ENCODE data around the gene DNAJC11.

The DNAJC11 gene

DNA sequence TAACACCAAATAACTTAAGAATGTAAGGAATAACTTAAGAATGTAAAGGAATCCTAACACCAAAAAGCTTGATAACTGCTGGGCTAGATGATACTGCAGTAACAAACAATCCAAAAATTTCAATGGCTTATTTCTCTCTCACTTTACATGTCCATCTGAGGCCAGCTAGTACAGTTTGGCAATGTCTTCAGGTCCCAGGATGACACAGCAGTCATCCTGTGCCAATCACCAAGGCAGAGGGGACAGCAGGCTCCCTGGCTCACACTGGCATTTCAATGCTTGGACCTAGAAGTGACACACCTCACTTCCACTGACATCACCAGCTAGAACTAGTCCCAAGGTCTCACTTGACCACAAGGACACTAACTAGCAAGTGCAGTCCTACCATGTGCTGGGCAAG is 15.3 kb downstream of the DNAJC11 start:
- DNase-seq (ENCODE audit: extremely low read depth, low read depth) = no peak
- TF ChIP-seq, protein P1, sequence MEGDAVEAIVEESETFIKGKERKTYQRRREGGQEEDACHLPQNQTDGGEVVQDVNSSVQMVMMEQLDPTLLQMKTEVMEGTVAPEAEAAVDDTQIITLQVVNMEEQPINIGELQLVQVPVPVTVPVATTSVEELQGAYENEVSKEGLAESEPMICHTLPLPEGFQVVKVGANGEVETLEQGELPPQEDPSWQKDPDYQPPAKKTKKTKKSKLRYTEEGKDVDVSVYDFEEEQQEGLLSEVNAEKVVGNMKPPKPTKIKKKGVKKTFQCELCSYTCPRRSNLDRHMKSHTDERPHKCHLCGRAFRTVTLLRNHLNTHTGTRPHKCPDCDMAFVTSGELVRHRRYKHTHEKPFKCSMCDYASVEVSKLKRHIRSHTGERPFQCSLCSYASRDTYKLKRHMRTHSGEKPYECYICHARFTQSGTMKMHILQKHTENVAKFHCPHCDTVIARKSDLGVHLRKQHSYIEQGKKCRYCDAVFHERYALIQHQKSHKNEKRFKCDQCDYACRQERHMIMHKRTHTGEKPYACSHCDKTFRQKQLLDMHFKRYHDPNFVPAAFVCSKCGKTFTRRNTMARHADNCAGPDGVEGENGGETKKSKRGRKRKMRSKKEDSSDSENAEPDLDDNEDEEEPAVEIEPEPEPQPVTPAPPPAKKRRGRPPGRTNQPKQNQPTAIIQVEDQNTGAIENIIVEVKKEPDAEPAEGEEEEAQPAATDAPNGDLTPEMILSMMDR (IDR thresholded peaks at IDR 0.05; ENCODE audit: low read depth, low read length, missing control alignments) = no peak
- no peak overlapping the region for H3K4me3 ChIP-seq (replicated peaks; ENCODE audit: low read depth, low read length)

DNA sequence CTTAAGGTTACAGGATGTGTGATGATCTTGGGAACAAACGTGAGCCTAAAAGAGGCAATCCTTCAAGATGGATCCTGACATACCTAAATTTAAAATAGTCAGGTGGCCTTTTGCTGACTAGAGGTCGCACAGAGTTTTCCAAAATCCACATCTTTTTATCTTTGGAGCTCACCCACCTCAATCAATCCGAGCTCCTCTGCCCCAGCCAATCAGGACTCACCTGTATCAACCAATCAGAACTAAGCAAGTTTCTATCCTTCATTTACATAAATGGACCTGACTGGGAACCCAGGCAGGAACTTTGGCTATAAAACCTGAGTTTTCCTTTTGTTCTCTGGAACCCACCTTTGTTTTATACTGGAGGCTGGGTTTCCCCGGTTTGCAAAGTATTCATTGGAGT is 16.2 kb downstream of the DNAJC11 start:
- DNase-seq (ENCODE audit: extremely low read depth, low read depth) = no peak
- TF ChIP-seq, protein P1 (IDR thresholded peaks at IDR 0.05; ENCODE audit: low read depth, low read length, missing control alignments) = no peak

GRCh38 chr1:6683434-6683833 is 18.2 kb downstream of the DNAJC11 start:
- TF ChIP-seq, protein P1 (IDR thresholded peaks at IDR 0.05; ENCODE audit: low read depth, low read length, missing control alignments) = no peak
- H3K4me3 ChIP-seq (replicated peaks; ENCODE audit: low read depth, low read length) = no peak overlapping the region

More for the DNA sequence above, 16.2 kb downstream of the DNAJC11 start:
- no peak overlapping the region for H3K4me3 ChIP-seq (replicated peaks; ENCODE audit: low read depth, low read length)

GRCh38 chr1:6675941-6676340 is 25.7 kb downstream of the DNAJC11 start:
- no peak overlapping the region for H3K4me3 ChIP-seq (replicated peaks; ENCODE audit: low read depth, low read length)
- DNase-seq (ENCODE audit: extremely low read depth, low read depth) = no peak
- TF ChIP-seq, protein P1 (IDR thresholded peaks at IDR 0.05; ENCODE audit: low read depth, low read length, missing control alignments) = no peak

More at GRCh38 chr1:6683434-6683833, 18.2 kb downstream of the DNAJC11 start:
- DNase-seq (ENCODE audit: extremely low read depth, low read depth) = no peak

- DNase-seq (ENCODE audit: extremely low read depth, low read depth) = no peak
- TF ChIP-seq, protein P1 (IDR thresholded peaks at IDR 0.05; ENCODE audit: low read depth, low read length, missing control alignments) = no peak
- no peak overlapping the region for H3K4me3 ChIP-seq (replicated peaks; ENCODE audit: low read depth, low read length)
Observed at GRCh38 chr1:6674771-6675170, 26.8 kb downstream of the DNAJC11 start.

DNA sequence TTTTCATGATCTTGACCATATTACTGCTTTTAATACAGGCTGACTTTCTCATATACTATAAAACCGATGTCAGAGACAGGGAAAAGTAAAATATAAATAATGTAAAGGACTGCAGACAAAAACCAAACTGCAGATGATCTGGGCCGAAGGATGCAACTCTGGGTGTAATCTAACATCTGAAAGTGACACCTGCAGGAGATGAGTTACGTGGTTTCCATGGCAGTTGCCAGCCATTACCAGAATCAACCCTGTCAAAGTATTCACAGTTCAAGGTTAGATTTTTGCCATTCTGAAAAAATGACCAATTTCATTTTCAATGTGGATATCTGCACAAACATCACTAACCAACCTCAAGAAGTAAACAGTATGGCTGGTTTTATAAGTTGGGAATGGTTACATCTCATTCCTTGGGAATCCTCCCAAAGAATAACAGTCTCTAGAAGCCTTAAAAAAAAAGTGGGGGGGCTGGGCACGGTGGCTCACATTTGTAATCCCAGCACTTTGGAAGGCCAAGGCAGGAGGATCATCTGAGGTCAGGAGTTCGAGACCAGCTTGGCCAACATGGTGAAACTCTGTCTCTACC is 27.7 kb downstream of the DNAJC11 start:
- DNase-seq (ENCODE audit: extremely low read depth, low read depth) = no peak
- TF ChIP-seq, protein P1 (IDR thresholded peaks at IDR 0.05; ENCODE audit: low read depth, low read length, missing control alignments) = no peak
- no peak overlapping the region for H3K4me3 ChIP-seq (replicated peaks; ENCODE audit: low read depth, low read length)

GRCh38 chr1:6672558-6672957 is 29.1 kb downstream of the DNAJC11 start:
- DNase-seq (ENCODE audit: extremely low read depth, low read depth) = no peak
- TF ChIP-seq, protein P1 (IDR thresholded peaks at IDR 0.05; ENCODE audit: low read depth, low read length, missing control alignments) = no peak
- H3K4me3 ChIP-seq (replicated peaks; ENCODE audit: low read depth, low read length) = no peak overlapping the region
